HG02884 (cell line): Measurements from ENCODE around the gene ZFP36.
"Not testable (repeated sequence)": the region's sequence is repeated elsewhere in the genome, so short reads cannot be mapped to it uniquely, and the experiment has no call there.

Experiments used
- ATAC-seq: cut with Tn5 transposase; IDR thresholded peaks from one replicate; pipeline ENCODE4 v1.9.1; 2021; ENCODE audit warnings: mild to moderate bottlenecking, moderate library complexity; ENCODE audit not compliant: unreplicated experiment

Gene ZFP36

GRCh38 chr19:39435499-39436349, 29.1 kb downstream of the ZFP36 start, which contains the start of gene RPS16:
Gene RPS16, minus strand, starts transcription at chr19:39435949. Its CDS starts 54 bp downstream, at chr19:39435895.
- ATAC-seq: peak; percentile 59

GRCh38 chr19:39436350-39436716, 29.7 kb downstream of the ZFP36 start:
- no peak for ATAC-seq

- no peak for ATAC-seq
These were observed 31.8 kb downstream of the ZFP36 start for GRCh38 chr19:39438270-39438934.

- no peak for ATAC-seq
These were observed 38.0 kb downstream of the ZFP36 start for GRCh38 chr19:39444598-39445195.

- peak; percentile 71 for ATAC-seq
These were observed 38.8 kb downstream of the ZFP36 start, which contains the start of gene SUPT5H for GRCh38 chr19:39445196-39446111. Gene SUPT5H, plus strand, starts transcription at chr19:39445582. Its CDS starts 309 bp downstream, at chr19:39445891.

GRCh38 chr19:39446365-39447084, 39.9 kb downstream of the ZFP36 start:
- ATAC-seq: no peak

- ATAC-seq: no peak
These were observed 41.6 kb downstream of the ZFP36 start for GRCh38 chr19:39448271-39448670.

- no peak for ATAC-seq
These were observed 42.6 kb downstream of the ZFP36 start for GRCh38 chr19:39449116-39449797.

- not testable (repeated sequence) for ATAC-seq
These were observed 44.6 kb downstream of the ZFP36 start for GRCh38 chr19:39451257-39451656.
